A549 (cell line): Measurements from ENCODE around the gene MRTFB. TPM values are rescaled to one million over a fixed set of nuclear protein-coding genes. Genes with fewer than 3 reads are reported as not detected.
A peak's percentile ranks its signal among the peaks of the same experiment; 100 is the strongest.

Source experiments
- ATAC-seq, 2 experiments: fragments of 200-7000 bp in 1 of 2; fragments of >200 bp in 1 of 2; cut with Nextera tagmentation in 1 of 2; cut with Tn5 transposase in 1 of 2; 3 replicates each; pipeline versions ENCODE4 v1.8.0 to v1.9.1; 2018 to 2020; ENCODE audit warnings: mild to moderate bottlenecking in 1 of 2, moderate library complexity in 1 of 2
- CTCF ChIA-PET: fragments of 300-600 bp; sonication (Branson Sonifier 250); formaldehyde crosslinking; extraction: SDS; loops from one replicate; lab custom pipeline; 2021; ENCODE audit warnings: antibody characterized with exemption, inconsistent platforms; lab: Yijun Ruan, JAX
- POLR2A ChIA-PET: fragments of 350-600 bp; formaldehyde crosslinking; extraction: SDS; loops from one replicate; lab custom pipeline; 2021; ENCODE audit warnings: antibody characterized with exemption, inconsistent platforms; lab: Yijun Ruan, JAX
- DNase-seq, 2 experiments: peaks; one replicate each; pipeline versions ENCODE4 v3.0.0 to v3.0.0-alpha.2; 2011 to 2016; ENCODE audit warnings: low read depth in 1 of 2, low spot score in 1 of 2
- FAIRE-seq: peaks from 2 replicates; lab custom pipeline; 2011; peaks lifted over from hg19 to GRCh38; lab: Jason Lieb, UNC
- H3K27ac ChIP-seq, 2 experiments: fragments of >200 bp; sonication (Bioruptor Twin); formaldehyde crosslinking; 3 replicates each; pipeline ENCODE4 v1.5.1; 2016 to 2017
- H3K4me1 ChIP-seq: fragments of >200 bp; sonication (Bioruptor Twin); formaldehyde crosslinking; 3 replicates; pipeline ENCODE4 v1.6.1; 2016
- H3K4me2 ChIP-seq: fragments of >200 bp; sonication (Bioruptor Twin); formaldehyde crosslinking; 3 replicates; pipeline ENCODE4 v1.6.1; 2016
- H3K4me3 ChIP-seq: fragments of >200 bp; sonication (Bioruptor Twin); formaldehyde crosslinking; 3 replicates; pipeline ENCODE4 v1.5.1; 2016
- H3K9me3 ChIP-seq: fragments of >200 bp; sonication (Bioruptor Twin); formaldehyde crosslinking; 3 replicates; pipeline ENCODE4 v1.6.1; 2016
- BHLHE40 ChIP-seq: IDR thresholded peaks from 2 replicates; pipeline ENCODE4 v1.6.1; 2012; ENCODE audit warnings: low read depth, low read length, inconsistent platforms
- CBX2 ChIP-seq: fragments of 200-600 bp; sonication (generic); IDR thresholded peaks from 2 replicates; pipeline ENCODE4 v1.6.1; 2016; ENCODE audit warnings: low read depth, mild to moderate bottlenecking, borderline replicate concordance
- CBX8 ChIP-seq: fragments of 200-600 bp; sonication (generic); IDR thresholded peaks from 2 replicates; pipeline ENCODE4 v1.6.1; 2016
- CEBPB ChIP-seq, 2 experiments: fragments of >200 bp in 1 of 2; sonication (Bioruptor Twin) in 1 of 2; formaldehyde crosslinking in 1 of 2; IDR thresholded peaks; 2 replicates each; pipeline ENCODE4 v1.6.1; 2012 to 2016
- EHMT2 ChIP-seq: fragments of 200-600 bp; sonication (generic); IDR thresholded peaks from 2 replicates; pipeline ENCODE4 v1.6.1; 2016; ENCODE audit warnings: antibody characterized with exemption, low read depth, mild to moderate bottlenecking, moderate library complexity
- EP300 ChIP-seq, 2 experiments: fragments of >200 bp; sonication (Bioruptor Twin); formaldehyde crosslinking; IDR thresholded peaks; 2 replicates in 1 of 2; 3 replicates in 1 of 2; pipeline ENCODE4 v1.6.1; 2016 to 2017
- FOSB ChIP-seq: fragments of 250-450 bp; sonication (Bioruptor Pico); IDR thresholded peaks from 2 replicates; pipeline ENCODE4 v1.5.0; 2020; ENCODE audit warnings: mild to moderate bottlenecking, moderate library complexity
- FOSL2 ChIP-seq, 2 experiments: fragments of 450-650 bp in 1 of 2; fragments of >200 bp in 1 of 2; sonication (Bioruptor Twin) in 1 of 2; formaldehyde crosslinking; IDR thresholded peaks; 2 replicates each; pipeline versions ENCODE4 v1.5.0 to v1.6.1; 2016 to 2020; ENCODE audit warnings: mild to moderate bottlenecking in 1 of 2, moderate library complexity in 1 of 2
- GATA3 ChIP-seq: IDR thresholded peaks from 2 replicates; pipeline ENCODE4 v1.6.1; 2012; ENCODE audit warnings: borderline replicate concordance
- HDAC2 ChIP-seq: fragments of 200-600 bp; sonication (generic); IDR thresholded peaks from 2 replicates; pipeline ENCODE4 v1.6.1; 2016
- JUN ChIP-seq, 2 experiments: fragments of >200 bp; sonication (Bioruptor Twin); formaldehyde crosslinking; IDR thresholded peaks; 2 replicates in 1 of 2; 3 replicates in 1 of 2; pipeline ENCODE4 v1.6.1; 2016 to 2017
- KDM1A ChIP-seq: fragments of 200-600 bp; sonication (generic); IDR thresholded peaks from 2 replicates; pipeline ENCODE4 v1.6.1; 2016; ENCODE audit warnings: low read depth, mild to moderate bottlenecking
- MAZ ChIP-seq: fragments of 150-350 bp; IDR thresholded peaks from 2 replicates; pipeline ENCODE4 v1.6.1; 2014; ENCODE audit warnings: antibody characterized with exemption, low read depth, low read length, borderline replicate concordance
- NPAS2 ChIP-seq: fragments of 250-450 bp; sonication (Bioruptor Pico); IDR thresholded peaks from 2 replicates; pipeline ENCODE4 v1.8.0; 2022; ENCODE audit warnings: mild to moderate bottlenecking, moderate library complexity, borderline replicate concordance
- NR3C1 ChIP-seq: fragments of >200 bp; sonication (Bioruptor Twin); formaldehyde crosslinking; IDR thresholded peaks from 3 replicates; pipeline ENCODE4 v1.6.1; 2017
- PHF8 ChIP-seq: fragments of 200-600 bp; sonication (generic); IDR thresholded peaks from 2 replicates; pipeline ENCODE4 v1.6.1; 2016; ENCODE audit warnings: low read depth, mild to moderate bottlenecking, antibody characterized with exemption, moderate library complexity, borderline replicate concordance
- RAD21 ChIP-seq, 2 experiments: fragments of >200 bp in 1 of 2; sonication (Bioruptor Twin) in 1 of 2; formaldehyde crosslinking in 1 of 2; IDR thresholded peaks in 1 of 2; conservative IDR thresholded peaks in 1 of 2; 2 replicates in 1 of 2; 3 replicates in 1 of 2; pipeline ENCODE4 v1.6.1; 2012 to 2018; ENCODE audit warnings: inconsistent platforms in 1 of 2
- TFCP2L1 ChIP-seq: fragments of 250-450 bp; sonication (Bioruptor Pico); IDR thresholded peaks from 2 replicates; pipeline ENCODE4 v1.5.0; 2021; ENCODE audit warnings: mild to moderate bottlenecking
- ZC3H11A ChIP-seq: fragments of 450-650 bp; IDR thresholded peaks from 2 replicates; pipeline ENCODE4 v1.6.1; 2014; ENCODE audit warnings: antibody characterized with exemption, mild to moderate bottlenecking
- ZFP36 ChIP-seq: fragments of 450-650 bp; IDR thresholded peaks from 2 replicates; pipeline ENCODE4 v1.6.1; 2014; ENCODE audit warnings: borderline replicate concordance; ENCODE audit not compliant: partially characterized antibody
- ZNF302 ChIP-seq: fragments of 250-450 bp; sonication (Bioruptor Pico); IDR thresholded peaks from 2 replicates; pipeline ENCODE4 v1.9.0; 2021; ENCODE audit warnings: inconsistent platforms, mild to moderate bottlenecking, moderate library complexity
- WGBS: methylation state at CpG from one replicate; pipeline ENCODE4 v1.1.6; 2017; ENCODE audit errors: missing lambda C conversion rate; 5-methylcytosine and 5-hydroxymethylcytosine counted together
- polyA plus RNA-seq, 4 experiments: library from polyadenylated mRNA; depleted of rRNA in 3 of 4; stranded (reverse); fragments of >200 nt; fragmentation: RNase III in 1 of 4; extraction: RNeasy Plus Mini Kit Qiagen cat#74134 plus additional on column Dnase treatment in 1 of 4; gene quantifications; 2 replicates in 3 of 4; 3 replicates in 1 of 4; pipeline ENCODE4 v1.2.3, GENCODE V29; 2011 to 2017
- TF ChIP-seq, protein P1 (sequence below): fragments of >200 bp; sonication (Bioruptor Twin); formaldehyde crosslinking; IDR thresholded peaks from 3 replicates; pipeline ENCODE4 v1.5.1; 2016
- TF ChIP-seq, protein P2 (sequence below): IDR thresholded peaks from 2 replicates; pipeline ENCODE4 v1.6.1; 2012
- TF ChIP-seq, protein P3 (sequence below): fragments of 150-350 bp; IDR thresholded peaks from 2 replicates; pipeline ENCODE4 v1.6.1; 2014; ENCODE audit warnings: low read depth, mild to moderate bottlenecking, low read length
- TF ChIP-seq, protein P4 (sequence below): fragments of >200 bp; sonication (Bioruptor Twin); formaldehyde crosslinking; IDR thresholded peaks from 3 replicates; pipeline ENCODE4 v1.6.1; 2016

Gene MRTFB
- polyA plus RNA-seq, 2 of the 4 experiments (the other 2 are of a cell fraction): 13.7 to 24.2 TPM

DNA sequence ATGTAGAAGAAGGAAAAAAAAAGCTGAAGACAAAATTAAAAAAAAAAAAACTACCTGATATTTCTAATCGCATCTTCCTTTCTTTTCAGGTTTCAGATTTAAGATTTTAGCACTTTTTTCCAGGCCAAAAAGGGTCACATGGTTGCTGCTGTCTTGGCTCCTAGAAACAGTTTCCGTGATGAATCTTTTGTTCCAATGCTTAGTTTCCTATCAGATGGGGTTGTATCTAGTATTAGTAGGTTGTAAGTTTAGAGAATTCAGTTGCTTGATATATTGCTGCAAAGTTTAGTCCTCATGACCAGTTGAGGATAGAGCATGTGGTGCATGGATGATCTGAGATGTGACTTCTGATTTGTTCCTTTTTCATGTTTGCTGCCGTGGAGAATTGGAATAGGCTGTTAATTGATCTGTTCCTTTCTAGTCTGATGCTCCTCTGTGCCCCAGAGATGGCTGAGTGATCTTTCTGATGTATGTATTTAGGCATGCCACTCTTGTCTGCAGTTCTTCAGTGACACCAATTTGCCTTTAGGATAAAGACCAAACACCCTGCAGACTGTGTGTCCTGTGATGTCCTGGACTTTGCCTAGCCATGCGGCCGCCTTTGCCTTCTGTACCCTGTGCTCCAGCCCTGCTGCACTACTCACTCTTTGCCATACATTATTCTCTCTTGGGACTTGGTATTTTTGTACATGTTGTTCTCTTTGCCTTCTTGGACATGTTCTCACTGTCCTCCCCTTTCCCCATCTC is 94.0 kb downstream of the MRTFB start:
- no peak for DNase-seq
- ATAC-seq: peak in 1 of 2 experiments; percentile 49; a peak in 2 of 6 replicates
- ChIA-PET POLR2A (no interaction called here), CTCF (no interaction called here)
- WGBS: 91% methylated on average over 5 of the region's 5 CpGs
- Histone ChIP-seq H3K9me3 (no peaks in the 10 kb centered on the region), H3K27ac (peak overlapping the region in 1 of 2 experiments; percentile 8; a peak in 1 of 6 replicates), H3K4me2 (no peak overlapping the region), H3K4me1 (peaks cover 9% of the 10 kb centered on the region; the same call in 1 of the 3 replicates), H3K4me3 (no peak overlapping the region)
- TF ChIP-seq CEBPB (IDR thresholded peaks at IDR 0.05): no peak
- TF ChIP-seq EHMT2: no peak
- no peak for FAIRE-seq

DNA sequence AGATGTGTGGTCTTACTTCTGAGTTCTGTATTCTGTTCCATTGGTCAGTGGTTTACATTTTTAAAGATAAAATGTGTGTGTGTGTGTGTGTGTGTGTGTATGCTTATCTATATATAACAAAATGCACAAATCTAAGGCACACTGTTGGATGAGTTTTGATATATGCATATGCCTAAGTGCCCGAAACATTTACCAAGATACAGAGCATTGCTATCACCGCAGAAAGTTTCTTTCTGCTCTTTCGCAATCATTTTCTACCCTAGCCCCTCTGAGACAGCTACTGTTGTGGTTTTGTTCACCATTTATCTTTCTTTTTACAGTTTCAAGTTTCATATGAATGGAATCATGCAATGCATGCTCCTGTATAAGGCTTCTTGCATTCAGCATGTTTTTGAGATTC is 97.0 kb downstream of the MRTFB start:
- DNase-seq: no peak
- Histone ChIP-seq H3K4me2 (no peak overlapping the region), H3K27ac (no peak overlapping the region), H3K4me3 (no peak overlapping the region), H3K9me3 (0 out of 3 replicates have a peak, but pooled peaks cover 4% of the 10 kb centered on the region), H3K4me1 (peaks cover 9% of the 10 kb centered on the region; the same call in 1 of the 3 replicates)
- ChIA-PET CTCF (no interaction called here), POLR2A (no interaction called here)
- no peak for FAIRE-seq
- TF ChIP-seq FOSL2 (IDR thresholded peaks at IDR 0.05) (no peak), FOSL2 (CRISPR knock-in tag; IDR thresholded peaks at IDR 0.05) (no peak), CBX8 (no peak), BHLHE40 (no peak), CEBPB (IDR thresholded peaks at IDR 0.05) (peak in 1 of 2 experiments; percentile 61; a peak in 1 of 4 replicates), PHF8 (no peak), TFCP2L1 (no peak), MAZ (no peak), EP300 (IDR thresholded peaks at IDR 0.05) (no peak)
- WGBS: 97% methylated on average over 3 of the region's 3 CpGs
- no peak for ATAC-seq

DNA sequence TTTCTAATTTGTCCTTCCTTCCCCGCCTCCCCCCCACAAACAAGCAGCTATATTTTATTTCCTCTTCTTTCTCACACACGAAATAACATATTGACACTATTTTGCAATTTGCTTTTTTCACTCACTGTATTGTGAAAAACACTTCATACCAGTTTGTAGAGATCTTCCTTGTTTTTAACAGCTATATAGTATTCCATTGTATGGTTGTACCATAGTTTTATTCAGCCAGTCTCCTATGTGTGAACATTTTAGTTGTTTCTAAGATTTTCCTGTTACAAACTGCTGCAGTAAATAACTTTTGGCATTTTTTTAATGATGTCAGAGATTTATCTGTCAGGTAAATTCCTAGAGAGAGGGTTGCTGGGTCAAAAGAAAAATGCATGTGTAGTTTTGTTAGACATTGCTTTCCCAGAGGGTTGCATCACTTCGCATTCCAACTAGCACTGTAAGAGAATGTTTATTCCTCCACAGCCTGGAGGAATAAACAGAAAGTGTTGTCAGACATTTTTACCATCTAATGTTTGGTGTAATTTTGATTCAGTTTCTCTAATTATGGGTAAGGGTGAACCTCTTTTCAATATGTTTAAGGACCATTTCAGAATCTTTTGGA is 101.2 kb downstream of the MRTFB start:
- Histone ChIP-seq H3K4me1 (no peaks in the 10 kb centered on the region), H3K4me2 (no peak overlapping the region), H3K27ac (no peak overlapping the region), H3K9me3 (0 out of 3 replicates have a peak, but pooled peaks cover 4% of the 10 kb centered on the region), H3K4me3 (no peak overlapping the region)
- ATAC-seq (no peak), DNase-seq (no peak), FAIRE-seq (no peak)
- ChIA-PET POLR2A (no interaction called here), CTCF (interaction anchor here (1.3 kb wide), 1 partner anchor 249 kb away, joined by 4 read pairs; no protein-coding TSS in a partner anchor)
- no peak for TF ChIP-seq NPAS2
- no peak for TF ChIP-seq ZNF302 (CRISPR knock-in tag)
- TF ChIP-seq CEBPB (IDR thresholded peaks at IDR 0.05): peak in 1 of 2 experiments; percentile 50; a peak in 1 of 4 replicates
- TF ChIP-seq KDM1A: peak; percentile 72; the same call in 1 of the 2 replicates
- 81% methylated on average over 3 of the region's 3 CpGs for WGBS

DNA sequence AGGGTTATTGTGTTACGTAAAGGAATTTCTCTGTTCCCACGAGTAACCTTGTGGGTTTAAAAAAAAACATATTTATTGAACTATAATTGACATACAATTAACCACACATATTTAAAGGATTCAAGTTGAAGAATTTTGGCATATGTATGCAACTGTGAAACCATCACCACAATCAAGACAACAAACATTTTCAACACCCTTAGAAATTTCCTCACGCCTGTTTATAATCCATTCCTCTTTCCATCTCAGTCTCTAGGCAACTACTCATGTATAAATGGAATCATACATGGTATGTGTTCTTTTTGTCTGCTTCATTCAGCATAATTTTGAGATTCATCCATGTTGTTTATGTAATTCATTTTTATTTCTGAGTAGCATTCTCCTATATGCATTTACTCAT is 104.0 kb downstream of the MRTFB start:
- ChIA-PET POLR2A (no interaction called here), CTCF (no interaction called here)
- Histone ChIP-seq H3K4me1 (peaks cover 13% of the 10 kb centered on the region; the same call in 2 of the 3 replicates), H3K4me2 (no peak overlapping the region), H3K4me3 (no peak overlapping the region), H3K9me3 (0 out of 3 replicates have a peak, but pooled peaks cover 4% of the 10 kb centered on the region), H3K27ac (no peak overlapping the region)
- DNase-seq (no peak), FAIRE-seq (no peak), ATAC-seq (no peak)
- WGBS: 93% methylated on average over 3 of the region's 3 CpGs
- TF ChIP-seq CBX2: no peak
- TF ChIP-seq, protein P1, sequence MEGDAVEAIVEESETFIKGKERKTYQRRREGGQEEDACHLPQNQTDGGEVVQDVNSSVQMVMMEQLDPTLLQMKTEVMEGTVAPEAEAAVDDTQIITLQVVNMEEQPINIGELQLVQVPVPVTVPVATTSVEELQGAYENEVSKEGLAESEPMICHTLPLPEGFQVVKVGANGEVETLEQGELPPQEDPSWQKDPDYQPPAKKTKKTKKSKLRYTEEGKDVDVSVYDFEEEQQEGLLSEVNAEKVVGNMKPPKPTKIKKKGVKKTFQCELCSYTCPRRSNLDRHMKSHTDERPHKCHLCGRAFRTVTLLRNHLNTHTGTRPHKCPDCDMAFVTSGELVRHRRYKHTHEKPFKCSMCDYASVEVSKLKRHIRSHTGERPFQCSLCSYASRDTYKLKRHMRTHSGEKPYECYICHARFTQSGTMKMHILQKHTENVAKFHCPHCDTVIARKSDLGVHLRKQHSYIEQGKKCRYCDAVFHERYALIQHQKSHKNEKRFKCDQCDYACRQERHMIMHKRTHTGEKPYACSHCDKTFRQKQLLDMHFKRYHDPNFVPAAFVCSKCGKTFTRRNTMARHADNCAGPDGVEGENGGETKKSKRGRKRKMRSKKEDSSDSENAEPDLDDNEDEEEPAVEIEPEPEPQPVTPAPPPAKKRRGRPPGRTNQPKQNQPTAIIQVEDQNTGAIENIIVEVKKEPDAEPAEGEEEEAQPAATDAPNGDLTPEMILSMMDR: no peak
- no peak for TF ChIP-seq ZFP36
- no peak for TF ChIP-seq HDAC2
- no peak for TF ChIP-seq GATA3
- TF ChIP-seq, protein P2, sequence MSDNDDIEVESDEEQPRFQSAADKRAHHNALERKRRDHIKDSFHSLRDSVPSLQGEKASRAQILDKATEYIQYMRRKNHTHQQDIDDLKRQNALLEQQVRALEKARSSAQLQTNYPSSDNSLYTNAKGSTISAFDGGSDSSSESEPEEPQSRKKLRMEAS: no peak
- TF ChIP-seq BHLHE40: no peak
- TF ChIP-seq ZC3H11A: no peak
- TF ChIP-seq FOSL2 (IDR thresholded peaks at IDR 0.05): no peak
- TF ChIP-seq FOSL2 (CRISPR knock-in tag; IDR thresholded peaks at IDR 0.05): no peak
- no peak for TF ChIP-seq FOSB (CRISPR knock-in tag)
- no peak for TF ChIP-seq RAD21 (conservative IDR thresholded peaks at IDR 0.05 in 1 of 2, IDR thresholded peaks at IDR 0.05 in 1 of 2)
- no peak for TF ChIP-seq NR3C1
- no peak for TF ChIP-seq JUN (IDR thresholded peaks at IDR 0.05)
- no peak for TF ChIP-seq PHF8
- TF ChIP-seq, protein P3, sequence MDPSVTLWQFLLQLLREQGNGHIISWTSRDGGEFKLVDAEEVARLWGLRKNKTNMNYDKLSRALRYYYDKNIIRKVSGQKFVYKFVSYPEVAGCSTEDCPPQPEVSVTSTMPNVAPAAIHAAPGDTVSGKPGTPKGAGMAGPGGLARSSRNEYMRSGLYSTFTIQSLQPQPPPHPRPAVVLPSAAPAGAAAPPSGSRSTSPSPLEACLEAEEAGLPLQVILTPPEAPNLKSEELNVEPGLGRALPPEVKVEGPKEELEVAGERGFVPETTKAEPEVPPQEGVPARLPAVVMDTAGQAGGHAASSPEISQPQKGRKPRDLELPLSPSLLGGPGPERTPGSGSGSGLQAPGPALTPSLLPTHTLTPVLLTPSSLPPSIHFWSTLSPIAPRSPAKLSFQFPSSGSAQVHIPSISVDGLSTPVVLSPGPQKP: no peak
- TF ChIP-seq, protein P4, sequence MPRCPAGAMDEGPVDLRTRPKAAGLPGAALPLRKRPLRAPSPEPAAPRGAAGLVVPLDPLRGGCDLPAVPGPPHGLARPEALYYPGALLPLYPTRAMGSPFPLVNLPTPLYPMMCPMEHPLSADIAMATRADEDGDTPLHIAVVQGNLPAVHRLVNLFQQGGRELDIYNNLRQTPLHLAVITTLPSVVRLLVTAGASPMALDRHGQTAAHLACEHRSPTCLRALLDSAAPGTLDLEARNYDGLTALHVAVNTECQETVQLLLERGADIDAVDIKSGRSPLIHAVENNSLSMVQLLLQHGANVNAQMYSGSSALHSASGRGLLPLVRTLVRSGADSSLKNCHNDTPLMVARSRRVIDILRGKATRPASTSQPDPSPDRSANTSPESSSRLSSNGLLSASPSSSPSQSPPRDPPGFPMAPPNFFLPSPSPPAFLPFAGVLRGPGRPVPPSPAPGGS: no peak
